PFSK-1 (cell line): ENCODE data around the gene EIF3J.

ENCODE experiments used
- FOXP2 ChIP-seq: optimal IDR thresholded peaks from 2 replicates; pipeline ENCODE3; 2011; ENCODE audit warnings: borderline replicate concordance, control low read depth, inconsistent platforms; ENCODE audit not compliant: insufficient read depth; ENCODE audit errors: extremely low read length, extremely low read depth
- POLR2AphosphoS5 ChIP-seq: IDR thresholded peaks from 2 replicates; pipeline ENCODE4 v1.6.1; 2012; ENCODE audit warnings: low read depth, mild to moderate bottlenecking, control low read depth, low read length, moderate library complexity
- REST ChIP-seq, 2 experiments: IDR thresholded peaks; 2 replicates each; pipeline versions ENCODE4 v1.6.1 to v1.8.0; 2011 to 2012; ENCODE audit warnings: low read depth in 2 of 2, low read length in 2 of 2, control low read depth in 1 of 2, inconsistent platforms in 1 of 2, mild to moderate bottlenecking in 1 of 2, moderate library complexity in 1 of 2; ENCODE audit not compliant: insufficient read depth in 1 of 2
- SIN3A ChIP-seq: IDR thresholded peaks from 2 replicates; pipeline ENCODE4 v1.6.1; 2012; ENCODE audit warnings: mild to moderate bottlenecking, low read length, moderate library complexity, borderline replicate concordance; ENCODE audit not compliant: insufficient read depth
- TAF1 ChIP-seq: IDR thresholded peaks from 2 replicates; pipeline ENCODE4 v1.6.1; 2012; ENCODE audit warnings: low read length, control low read depth, borderline replicate concordance; ENCODE audit not compliant: insufficient read depth

EIF3J gene

DNA sequence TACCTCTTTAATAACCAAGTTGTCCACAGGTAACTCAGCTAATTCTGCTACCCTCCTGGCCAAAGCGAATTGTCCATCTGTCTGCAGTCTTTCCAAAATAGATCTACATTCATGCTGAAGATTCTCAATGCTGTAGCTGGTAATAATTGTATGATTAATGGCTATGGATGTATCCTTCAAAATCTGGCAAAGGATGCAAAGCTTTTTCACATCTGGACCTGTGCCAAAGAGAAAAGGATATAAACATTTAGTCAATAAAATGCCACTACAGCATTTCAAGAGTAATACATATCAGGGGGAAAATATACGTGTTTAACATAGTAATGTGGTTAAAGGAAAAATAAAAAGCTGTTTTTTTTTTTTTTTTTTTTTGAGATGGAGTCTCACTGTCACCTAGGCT is 48.7 kb downstream of the EIF3J start:
- TF ChIP-seq SIN3A (no peak), FOXP2 (no peak), POLR2AphosphoS5 (no peak), REST (IDR thresholded peaks at IDR 0.05; ENCODE audit: insufficient read depth in 1 of 2, low read depth in 2 of 2, low read length in 2 of 2) (no peak), TAF1 (no peak)

DNA sequence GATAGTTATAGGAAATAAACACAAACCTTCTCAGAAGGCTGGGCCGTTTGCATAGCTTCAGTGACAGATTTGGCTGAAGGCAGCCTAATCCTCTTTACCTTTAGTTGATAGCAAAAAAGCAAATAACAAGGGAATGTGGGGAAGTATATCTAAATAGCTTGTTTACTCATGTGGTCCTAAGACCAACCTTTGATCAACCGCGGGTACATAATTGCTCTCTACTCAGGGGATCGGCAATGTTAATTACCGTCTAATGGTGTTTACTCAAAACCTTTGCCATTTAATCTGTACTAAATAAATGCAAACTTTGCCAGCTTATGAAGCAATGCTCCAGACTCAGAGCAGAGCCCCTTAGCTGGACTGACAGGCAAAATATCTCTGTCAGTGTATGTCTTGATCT is 51.6 kb downstream of the EIF3J start:
- TF ChIP-seq FOXP2 = no peak
- TF ChIP-seq SIN3A = no peak
- TF ChIP-seq TAF1 = no peak
- TF ChIP-seq POLR2AphosphoS5 = no peak

GRCh38 chr15:44591326-44591725 is 54.4 kb downstream of the EIF3J start:
- TF ChIP-seq SIN3A (no peak), FOXP2 (no peak), POLR2AphosphoS5 (no peak), TAF1 (no peak), REST (IDR thresholded peaks at IDR 0.05; ENCODE audit: insufficient read depth in 1 of 2, low read depth in 2 of 2, low read length in 2 of 2) (no peak)

GRCh38 chr15:44593042-44593736 is 56.2 kb downstream of the EIF3J start:
- no peak for TF ChIP-seq FOXP2
- no peak for TF ChIP-seq TAF1

DNA sequence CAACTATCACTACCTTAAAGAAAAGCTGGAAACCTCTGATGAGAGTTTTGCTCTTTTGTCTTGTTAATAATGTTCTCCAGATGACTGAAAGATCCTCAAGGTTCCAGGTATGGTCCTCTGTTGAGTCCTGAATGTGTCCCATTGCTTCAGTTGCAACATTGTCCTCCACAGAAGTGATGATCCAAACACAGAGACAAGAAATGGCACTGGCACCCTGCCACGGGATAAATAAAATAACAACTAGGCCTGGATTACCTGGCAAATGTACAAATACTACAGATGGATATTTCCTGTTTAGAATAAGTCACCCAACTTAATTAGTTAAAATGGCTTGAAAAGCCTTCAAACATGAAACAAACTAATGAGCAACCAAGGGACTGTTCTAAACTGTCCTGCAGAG is 58.3 kb downstream of the EIF3J start:
- no peak for TF ChIP-seq REST (IDR thresholded peaks at IDR 0.05; ENCODE audit: insufficient read depth in 1 of 2, low read depth in 2 of 2, low read length in 2 of 2)
- TF ChIP-seq POLR2AphosphoS5 = no peak
- TF ChIP-seq TAF1 = no peak
- no peak for TF ChIP-seq SIN3A
- TF ChIP-seq FOXP2 = no peak

DNA sequence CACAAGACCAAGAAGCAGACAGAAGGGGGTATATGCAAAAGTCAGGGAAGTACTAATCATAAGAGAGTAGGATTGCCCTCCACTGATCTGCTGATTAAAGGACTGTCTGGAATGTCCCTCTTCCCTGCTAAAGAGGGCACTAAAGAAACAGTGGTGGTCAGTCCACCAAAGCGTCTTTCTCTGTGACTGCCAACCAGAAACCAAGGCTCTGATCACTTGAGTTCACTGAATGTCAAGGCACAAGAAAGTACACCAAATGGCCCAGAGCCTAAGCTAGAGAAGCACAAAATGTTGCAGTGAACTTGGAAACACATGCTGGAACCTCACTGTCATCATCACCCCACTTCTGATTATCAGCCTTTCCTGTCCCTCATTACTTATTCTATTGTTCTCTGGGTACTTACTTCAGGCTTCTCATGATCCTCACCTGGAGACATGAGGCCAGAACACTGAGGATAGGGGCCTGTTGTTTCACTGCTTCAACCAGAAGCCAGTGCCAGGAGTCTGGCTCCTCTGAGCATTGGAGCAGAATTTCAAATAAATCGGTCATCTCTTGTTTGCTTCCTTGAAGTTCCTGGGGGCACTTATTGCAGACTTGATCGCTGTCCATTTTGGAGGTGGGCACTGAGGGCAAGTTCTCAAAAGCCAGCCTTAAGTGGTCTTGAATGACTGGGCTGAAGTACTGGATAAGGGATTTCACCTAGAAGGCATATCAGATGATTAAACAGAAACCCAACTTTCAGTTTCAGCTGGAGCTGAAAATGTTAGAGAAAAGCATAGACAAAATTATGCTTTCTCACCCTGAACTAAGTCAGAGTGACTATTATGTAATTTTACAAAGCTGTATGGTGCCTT is 58.9 kb downstream of the EIF3J start:
- TF ChIP-seq SIN3A (no peak), FOXP2 (no peak), POLR2AphosphoS5 (no peak), TAF1 (no peak), REST (IDR thresholded peaks at IDR 0.05; ENCODE audit: insufficient read depth in 1 of 2, low read depth in 2 of 2, low read length in 2 of 2) (no peak)
